NCI-H82 treated with DMSO at 0.1 percent for 48 hours (cell line): Measurements from ENCODE around the gene CTSG.
"Not testable (repeated sequence)": the region's sequence is repeated elsewhere in the genome, so short reads cannot be mapped to it uniquely, and the experiment has no call there.

ENCODE experiments used
- DNase-seq: peaks from one replicate; lab custom pipeline; 2025; ENCODE audit not compliant: unreplicated experiment; lab: John Stamatoyannopoulos, UW

The CTSG gene, protein sequence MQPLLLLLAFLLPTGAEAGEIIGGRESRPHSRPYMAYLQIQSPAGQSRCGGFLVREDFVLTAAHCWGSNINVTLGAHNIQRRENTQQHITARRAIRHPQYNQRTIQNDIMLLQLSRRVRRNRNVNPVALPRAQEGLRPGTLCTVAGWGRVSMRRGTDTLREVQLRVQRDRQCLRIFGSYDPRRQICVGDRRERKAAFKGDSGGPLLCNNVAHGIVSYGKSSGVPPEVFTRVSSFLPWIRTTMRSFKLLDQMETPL

GRCh38 chr14:24576182-24576581 lies at the start of gene CTSG:
Gene CTSG (minus strand): TSS chr14:24576250. CDS start chr14:24576223, 27 bp downstream.
- DNase-seq, result no peak

DNA sequence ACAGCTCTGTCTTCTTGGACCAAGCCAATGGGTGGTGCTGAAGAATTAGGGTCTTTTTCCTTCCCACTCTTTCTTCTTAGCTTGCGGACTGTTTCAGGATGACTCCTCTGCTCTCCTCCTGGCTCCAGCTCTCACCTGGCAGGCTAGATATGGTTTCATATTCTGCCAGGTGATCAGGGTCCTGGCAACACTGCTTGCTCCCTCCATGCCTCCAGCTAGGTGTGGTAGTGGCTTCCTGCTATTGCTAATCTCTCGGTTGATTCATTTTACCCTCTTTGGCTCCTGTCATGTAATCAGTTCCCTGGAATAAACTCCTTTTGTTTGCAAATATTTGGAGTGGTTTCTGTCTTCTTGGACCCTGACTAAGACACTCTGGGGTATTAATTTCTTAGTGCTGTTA lies 37.7 kb upstream of the CTSG start:
- no peak for DNase-seq

DNA sequence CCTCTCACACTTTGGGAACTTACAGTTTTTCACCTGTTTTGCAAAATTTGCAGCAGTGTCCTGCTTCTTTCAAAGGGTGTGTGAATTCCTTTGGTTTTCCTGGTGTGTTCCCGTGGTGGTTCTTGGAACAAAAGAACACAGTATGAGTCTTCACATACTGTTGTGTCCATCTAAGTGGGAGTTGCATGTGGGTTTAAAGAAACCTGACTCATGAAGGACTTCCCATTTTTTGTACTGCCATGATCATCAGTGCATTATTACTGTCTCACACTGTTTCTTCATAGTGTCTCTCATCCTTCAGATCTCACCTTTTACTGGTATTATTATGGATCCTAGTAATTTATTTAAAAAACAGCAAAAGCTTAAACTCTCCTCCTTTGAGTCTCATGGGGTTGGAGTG lies 37.2 kb upstream of the CTSG start:
- DNase-seq, result no peak

DNA sequence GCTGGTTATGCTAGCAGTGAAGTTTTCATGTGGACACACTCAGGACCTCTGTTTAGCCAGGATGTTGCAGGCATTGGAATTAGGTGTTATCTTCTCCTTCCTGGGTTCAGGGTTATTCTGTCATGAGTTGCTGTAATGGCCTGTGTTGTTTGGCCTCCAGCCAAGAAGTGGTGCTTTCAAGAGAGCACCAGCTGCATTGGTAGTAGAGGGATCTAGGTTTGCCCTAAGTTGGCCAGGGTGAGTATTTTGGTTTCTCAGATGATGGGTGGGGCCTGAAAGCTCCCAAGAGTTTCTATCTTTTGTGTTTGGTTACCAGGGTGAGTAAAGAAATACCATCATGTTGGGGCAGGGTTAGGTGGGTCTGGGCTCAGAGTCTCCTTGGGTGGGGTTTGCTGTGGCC lies 36.1 kb upstream of the CTSG start:
- no peak for DNase-seq

DNA sequence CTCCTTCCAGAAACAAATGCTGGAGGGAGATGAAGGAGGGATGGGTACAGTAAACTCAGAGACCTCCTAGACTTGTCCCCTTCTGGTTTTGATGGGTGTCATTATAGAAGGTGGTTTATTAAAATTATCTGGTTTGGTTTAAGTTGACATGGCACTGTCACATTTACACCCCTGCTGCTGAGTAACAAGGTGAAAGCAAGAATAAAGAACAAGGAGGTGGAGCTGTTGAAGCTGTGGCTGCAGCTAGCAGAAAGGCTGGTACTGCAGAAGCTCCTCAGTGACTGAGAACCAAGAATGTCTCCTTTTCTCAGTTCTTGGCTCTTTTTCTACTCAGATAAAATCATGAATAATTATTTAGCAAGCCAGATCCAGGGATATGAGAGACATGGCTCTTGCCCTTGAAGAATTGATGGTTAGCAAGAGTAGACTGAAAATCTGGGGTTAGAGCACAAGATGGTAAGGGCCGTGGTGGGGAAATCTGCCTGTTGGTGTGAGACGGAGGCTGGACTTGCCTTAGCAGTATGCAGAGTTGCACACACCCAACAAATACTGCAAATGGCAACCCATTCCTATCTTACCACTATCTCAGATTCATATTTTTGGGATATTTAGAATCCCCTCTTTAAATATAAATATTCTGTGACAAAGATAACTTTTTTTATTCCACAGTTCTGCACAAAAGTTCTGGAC lies 33.8 kb upstream of the CTSG start, which contains the start of gene GZMH:
GZMH (minus strand) TSS at position 31 of the 690 bp plus-strand sequence. CDS start 72 bp downstream, outside the sequence.
- DNase-seq, result no peak

DNA sequence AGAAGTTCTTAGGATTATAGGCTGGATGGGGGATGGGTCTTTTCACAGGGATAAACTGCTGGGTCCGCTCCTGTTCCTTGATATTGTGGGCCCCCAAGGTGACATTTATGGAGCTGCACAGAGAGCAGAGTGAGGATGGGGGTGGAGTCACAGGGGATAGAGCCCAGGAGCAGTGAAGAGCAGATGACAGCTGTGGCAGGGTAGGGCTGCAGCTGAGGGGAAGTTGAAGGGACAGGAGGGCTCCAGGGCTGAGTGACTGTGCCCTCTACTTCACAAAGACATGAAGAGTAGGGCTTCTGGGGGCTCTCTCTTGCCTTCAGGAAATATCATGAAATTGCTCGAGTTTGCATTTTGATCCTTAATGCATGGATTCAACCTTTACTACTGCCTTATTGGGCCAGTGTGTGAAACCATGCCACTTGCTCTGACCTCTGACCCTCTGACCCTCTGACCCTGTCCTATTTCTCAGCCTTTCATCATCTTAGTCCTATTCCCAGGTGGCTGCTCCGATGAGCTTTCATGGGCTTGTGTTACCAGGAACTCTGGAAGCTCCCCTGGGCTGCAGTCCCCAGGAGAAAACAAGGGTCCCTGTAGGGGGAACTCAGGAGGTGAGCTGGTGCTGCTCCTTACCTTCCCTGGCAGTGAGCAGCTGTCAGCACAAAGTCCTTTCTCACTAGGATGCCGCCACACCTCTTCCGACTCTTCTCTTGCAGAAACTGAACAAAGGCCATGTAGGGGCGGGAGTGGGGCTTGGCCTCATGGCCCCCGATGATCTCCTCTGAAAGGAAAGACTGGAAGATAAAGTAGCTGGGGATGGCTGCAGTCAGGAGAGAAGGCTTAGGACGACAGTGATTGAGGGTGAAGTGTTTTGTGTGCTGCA lies 31.8 kb upstream of the CTSG start:
- DNase-seq, result no peak

- no peak for DNase-seq
Measured at GRCh38 chr14:24607081-24607480, 31.0 kb upstream of the CTSG start.

- DNase-seq, result no peak
Measured at GRCh38 chr14:24606297-24606696, 30.2 kb upstream of the CTSG start.

GRCh38 chr14:24605435-24606190 lies 29.6 kb upstream of the CTSG start:
- no peak for DNase-seq

DNA sequence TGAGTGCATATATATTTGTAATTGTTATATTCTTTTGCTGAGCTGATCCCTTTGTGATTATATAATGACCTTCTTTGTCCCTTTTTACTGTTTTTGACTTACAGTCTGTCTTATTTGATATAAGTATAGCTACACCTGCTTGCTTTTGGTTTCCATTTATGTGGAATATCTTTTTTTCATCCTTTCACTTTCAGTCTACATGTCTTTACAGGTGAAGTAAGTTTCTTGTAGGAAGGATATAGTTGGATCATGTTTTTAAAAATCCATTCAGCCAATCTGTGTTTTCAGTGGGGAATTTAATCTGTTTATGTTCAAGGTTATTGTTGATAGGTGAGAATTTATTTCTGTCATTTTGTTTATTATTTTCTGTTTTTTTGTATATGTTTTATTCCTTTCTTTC lies 21.4 kb upstream of the CTSG start:
- DNase-seq, result no peak

GRCh38 chr14:24595073-24595808 lies 19.2 kb upstream of the CTSG start:
- DNase-seq, result no peak

- not testable (repeated sequence) for DNase-seq
Measured at GRCh38 chr14:24591004-24591403, 15.0 kb upstream of the CTSG start.

DNA sequence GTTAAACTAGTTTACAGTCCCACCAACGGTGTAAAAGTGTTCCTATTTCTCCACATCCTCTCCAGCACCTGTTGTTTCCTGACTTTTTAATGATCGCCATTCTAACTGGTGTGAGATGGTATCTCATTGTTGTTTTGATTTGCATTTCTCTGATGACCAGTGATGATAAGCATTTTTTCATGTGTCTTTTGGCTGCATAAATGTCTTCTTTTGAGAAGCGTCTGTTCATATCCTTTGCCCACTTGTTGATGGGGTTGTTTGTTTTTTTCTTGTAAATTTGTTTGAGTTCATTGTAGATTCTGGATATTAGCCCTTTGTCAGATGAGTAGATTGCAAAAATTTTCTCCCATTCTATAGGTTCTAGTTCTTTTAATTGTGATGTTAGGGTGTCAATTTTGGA lies 8.4 kb upstream of the CTSG start:
- not testable (repeated sequence) for DNase-seq

- DNase-seq, result no peak
Measured at GRCh38 chr14:24578558-24578957, 2.5 kb upstream of the CTSG start.

- no peak for DNase-seq
Measured at GRCh38 chr14:24576771-24577170, 721 bp upstream of the CTSG start.

DNA sequence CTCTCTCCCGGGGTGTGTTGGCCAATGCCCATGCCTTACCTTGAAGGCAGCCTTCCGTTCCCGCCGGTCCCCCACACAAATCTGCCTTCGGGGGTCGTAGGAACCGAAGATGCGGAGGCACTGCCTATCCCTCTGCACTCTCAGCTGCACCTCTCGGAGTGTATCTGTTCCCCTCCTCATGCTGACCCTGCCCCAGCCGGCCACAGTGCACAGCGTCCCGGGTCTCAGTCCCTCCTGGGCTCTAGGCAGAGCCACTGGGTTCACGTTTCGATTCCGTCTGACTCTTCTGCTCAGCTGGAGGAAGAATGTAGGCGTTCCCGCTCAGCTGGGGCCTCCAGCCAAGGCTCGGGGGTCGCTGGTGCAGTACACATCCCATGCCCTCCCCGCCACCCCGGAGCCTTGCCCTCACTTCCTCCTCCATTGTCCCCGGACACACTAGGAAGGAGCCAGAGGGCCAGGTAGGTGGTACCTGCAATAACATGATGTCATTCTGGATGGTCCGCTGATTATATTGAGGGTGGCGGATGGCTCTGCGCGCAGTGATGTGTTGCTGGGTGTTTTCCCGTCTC lies 1.8 kb downstream of the CTSG start:
- no peak for DNase-seq

DNA sequence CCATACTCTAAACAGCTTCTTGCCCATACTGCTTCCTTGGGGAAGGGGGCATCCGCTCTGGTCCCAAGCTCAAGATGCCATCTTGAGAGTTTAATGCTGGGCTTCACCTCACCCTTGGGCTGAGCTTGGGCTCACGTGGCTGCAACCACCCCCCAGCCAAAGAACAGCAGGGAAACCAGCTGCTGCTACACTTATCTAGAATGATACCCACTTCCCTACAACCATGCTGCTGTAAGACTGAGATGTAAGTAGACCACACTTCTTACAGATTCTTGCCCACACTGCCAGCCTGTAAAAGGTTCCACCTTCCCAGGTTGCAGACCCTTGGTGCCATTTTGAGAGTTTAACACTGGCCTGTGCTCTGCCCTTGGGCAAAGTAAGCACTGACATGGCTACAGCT lies 9.7 kb downstream of the CTSG start:
- DNase-seq, result no peak

GRCh38 chr14:24565766-24566165 lies 10.3 kb downstream of the CTSG start:
- DNase-seq, result no peak

GRCh38 chr14:24563505-24563904 lies 12.5 kb downstream of the CTSG start:
- DNase-seq, result no peak

DNA sequence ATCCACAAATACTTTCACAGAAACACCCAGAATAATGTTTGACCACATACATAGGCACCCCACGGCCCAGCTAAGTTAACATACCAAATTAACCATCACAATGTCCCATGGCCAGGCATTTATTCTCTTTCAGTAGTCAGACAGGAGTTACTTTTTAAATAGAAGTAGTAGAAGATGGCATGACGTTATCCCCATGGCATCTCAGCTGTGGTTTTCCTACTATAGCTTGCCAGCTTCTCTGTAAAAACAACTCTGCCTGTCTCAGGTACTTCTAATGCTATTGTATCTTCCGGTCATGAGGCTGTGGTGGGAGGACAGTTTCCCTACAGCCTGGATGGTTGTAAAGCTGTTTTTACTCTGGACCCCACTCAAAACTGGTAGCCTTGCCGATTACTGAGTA lies 19.3 kb downstream of the CTSG start:
- no peak for DNase-seq
